ENCODE results near the gene DNMT1.

The DNMT1 gene

GRCh38 chr19:10134040-10134439 lies 60.7 kb downstream of the DNMT1 start:
- TF ChIP-seq CTCF (IDR thresholded peaks at IDR 0.05; ENCODE audit: insufficient read depth, missing control alignments): no peak
- no peak for FAIRE-seq

GRCh38 chr19:10133596-10133995 lies 61.2 kb downstream of the DNMT1 start:
- peak; percentile 2 for DNase-seq (ENCODE audit: insufficient read length, low spot score)
- TF ChIP-seq CTCF (IDR thresholded peaks at IDR 0.05; ENCODE audit: insufficient read depth, missing control alignments): no peak
- no peak for FAIRE-seq

More at GRCh38 chr19:10134040-10134439, 60.7 kb downstream of the DNMT1 start:
- peak; percentile 5 for DNase-seq (ENCODE audit: insufficient read length, low spot score)

- no peak for TF ChIP-seq CTCF (IDR thresholded peaks at IDR 0.05; ENCODE audit: insufficient read depth, missing control alignments)
- DNase-seq (ENCODE audit: insufficient read length, low spot score): peak; percentile 9
- no peak for FAIRE-seq
Measured at GRCh38 chr19:10132905-10133304, 61.8 kb downstream of the DNMT1 start.

- FAIRE-seq (no peak), DNase-seq (ENCODE audit: insufficient read length, low spot score) (no peak)
- TF ChIP-seq CTCF (IDR thresholded peaks at IDR 0.05; ENCODE audit: insufficient read depth, missing control alignments): no peak
Measured at GRCh38 chr19:10126213-10126639, 68.5 kb downstream of the DNMT1 start.

GRCh38 chr19:10124429-10124828 lies 70.3 kb downstream of the DNMT1 start:
- DNase-seq (ENCODE audit: insufficient read length, low spot score) (no peak), FAIRE-seq (no peak)
- no peak for TF ChIP-seq CTCF (IDR thresholded peaks at IDR 0.05; ENCODE audit: insufficient read depth, missing control alignments)

GRCh38 chr19:10122045-10122444 lies 72.7 kb downstream of the DNMT1 start:
- DNase-seq (ENCODE audit: insufficient read length, low spot score): no peak
- no peak for TF ChIP-seq CTCF (IDR thresholded peaks at IDR 0.05; ENCODE audit: insufficient read depth, missing control alignments)
- FAIRE-seq: no peak

- TF ChIP-seq CTCF (IDR thresholded peaks at IDR 0.05; ENCODE audit: insufficient read depth, missing control alignments): no peak
- DNase-seq (ENCODE audit: insufficient read length, low spot score) (no peak), FAIRE-seq (no peak)
Measured at GRCh38 chr19:10120538-10121189, 74.1 kb downstream of the DNMT1 start.

All from D721Med (cell line).